Stimulated activated naive B cell treated with anti-CD40 and anti-IgM and Interleukin-4, amounts not matched to agents 10 μg/mL and 1 μg/mL and 100 μg/mL, for 72 hours (primary cell): ENCODE results near the gene DBN1.

ENCODE experiments used
- ATAC-seq, 2 donors: fragments of 150-1000 bp; cut with Tn5 transposase; replicated peaks; 2 replicates each; pipeline ENCODE4 v1.10.0; 2021; ENCODE audit warnings: moderate library complexity in 1 of 2
- DNase-seq: peaks from one replicate; pipeline ENCODE4 v3.0.0; 2021
- H3K27ac Mint-ChIP-seq: one replicate; pipeline ENCODE4 v1.8.0; 2022; ENCODE audit warnings: mild to moderate bottlenecking, mixed read lengths
- H3K27me3 Mint-ChIP-seq, 2 donors: one replicate each; pipeline ENCODE4 v1.8.0; 2022; ENCODE audit warnings: mixed read lengths in 2 of 2
- H3K36me3 Mint-ChIP-seq, 2 donors: one replicate each; pipeline ENCODE4 v1.8.0; 2022; ENCODE audit warnings: mixed read lengths in 2 of 2, mild to moderate bottlenecking in 1 of 2
- H3K4me1 Mint-ChIP-seq, 2 donors: one replicate each; pipeline ENCODE4 v1.8.0; 2022; ENCODE audit warnings: mixed read lengths in 2 of 2, mild to moderate bottlenecking in 1 of 2
- H3K4me3 Mint-ChIP-seq, 2 donors: one replicate each; pipeline ENCODE4 v1.8.0; 2022; ENCODE audit warnings: mild to moderate bottlenecking in 2 of 2, mixed read lengths in 2 of 2, moderate library complexity in 1 of 2
- H3K9me3 Mint-ChIP-seq, 2 donors: one replicate each; pipeline ENCODE4 v1.8.0; 2022; ENCODE audit warnings: mixed read lengths in 2 of 2, mild to moderate bottlenecking in 1 of 2

DBN1 gene

GRCh38 chr5:177455036-177455660 is 18.3 kb downstream of the DBN1 start:
- Mint-ChIP-seq H3K4me3 (peak overlapping the region; percentile 83 to 86), H3K4me1 (peaks cover 22 to 51% of the 10 kb centered on the region in 2 donors), H3K36me3 (peaks cover 6 to 9% of the 10 kb centered on the region in 2 donors), H3K27ac (peak overlapping the region; percentile 79), H3K9me3 (no peaks in the 10 kb centered on the region), H3K27me3 (no peaks in the 10 kb centered on the region)
- ATAC-seq (peak; percentile 65 to 69), DNase-seq (peak; percentile 94)

- DNase-seq: peak; percentile 93
- H3K27me3 Mint-ChIP-seq: no peaks in the 10 kb centered on the region
- peaks cover 22 to 55% of the 10 kb centered on the region in 2 donors for H3K4me1 Mint-ChIP-seq
- peak; percentile 62 to 64 for ATAC-seq
- H3K9me3 Mint-ChIP-seq: no peaks in the 10 kb centered on the region
- H3K27ac Mint-ChIP-seq: peak overlapping the region; percentile 79
- H3K4me3 Mint-ChIP-seq: peak overlapping the region; percentile 83 to 86
- peaks cover 6 to 9% of the 10 kb centered on the region in 2 donors for H3K36me3 Mint-ChIP-seq
Measured at GRCh38 chr5:177454397-177455035, 18.9 kb downstream of the DBN1 start.

- Mint-ChIP-seq H3K27me3 (no peaks in the 10 kb centered on the region), H3K27ac (peak overlapping the region; percentile 95), H3K36me3 (peaks cover 6 to 9% of the 10 kb centered on the region in 2 donors), H3K9me3 (no peaks in the 10 kb centered on the region), H3K4me3 (peak overlapping the region; percentile 83 to 94), H3K4me1 (peaks cover 25 to 61% of the 10 kb centered on the region in 2 donors)
- ATAC-seq: peak; percentile 15 to 19
- DNase-seq: no peak
Measured at GRCh38 chr5:177453852-177454396, 19.5 kb downstream of the DBN1 start.

- no peaks in the 10 kb centered on the region for H3K9me3 Mint-ChIP-seq
- H3K4me3 Mint-ChIP-seq: peak overlapping the region; percentile 83 to 94
- no peak for ATAC-seq
- peaks cover 6 to 9% of the 10 kb centered on the region in 2 donors for H3K36me3 Mint-ChIP-seq
- no peak for DNase-seq
- H3K4me1 Mint-ChIP-seq: peaks cover 33 to 70% of the 10 kb centered on the region in 2 donors
- H3K27me3 Mint-ChIP-seq: no peaks in the 10 kb centered on the region
- H3K27ac Mint-ChIP-seq: peak overlapping the region; percentile 95
Measured at GRCh38 chr5:177452688-177453638, 20.5 kb downstream of the DBN1 start.

- Mint-ChIP-seq H3K27ac (peak overlapping the region; percentile 76), H3K36me3 (peaks cover 6 to 7% of the 10 kb centered on the region in 2 donors), H3K27me3 (no peaks in the 10 kb centered on the region), H3K4me1 (peaks cover 37 to 63% of the 10 kb centered on the region in 2 donors), H3K9me3 (no peaks in the 10 kb centered on the region), H3K4me3 (no peak overlapping the region)
- no peak for DNase-seq
- ATAC-seq: no peak
Measured at GRCh38 chr5:177450667-177451424, 22.6 kb downstream of the DBN1 start.

GRCh38 chr5:177449140-177450061 is 24.0 kb downstream of the DBN1 start:
- Mint-ChIP-seq H3K9me3 (no peaks in the 10 kb centered on the region), H3K27ac (no peak overlapping the region), H3K4me3 (no peak overlapping the region), H3K27me3 (no peaks in the 10 kb centered on the region), H3K4me1 (peaks cover 48 to 78% of the 10 kb centered on the region in 2 donors), H3K36me3 (peaks cover 6 to 7% of the 10 kb centered on the region in 2 donors)
- DNase-seq (no peak), ATAC-seq (no peak)

GRCh38 chr5:177448244-177448950 is 25.0 kb downstream of the DBN1 start:
- H3K4me3 Mint-ChIP-seq: peak overlapping the region; percentile 77 to 82
- no peak for DNase-seq
- ATAC-seq: no peak

GRCh38 chr5:177447611-177448243 is 25.7 kb downstream of the DBN1 start:
- no peaks in the 10 kb centered on the region for H3K9me3 Mint-ChIP-seq
- DNase-seq (no peak), ATAC-seq (peak; percentile 8 to 20)
- H3K27me3 Mint-ChIP-seq: no peaks in the 10 kb centered on the region
- H3K27ac Mint-ChIP-seq: peak overlapping the region; percentile 91
- peaks cover 9% of the 10 kb centered on the region in 2 donors for H3K36me3 Mint-ChIP-seq
- H3K4me1 Mint-ChIP-seq: peaks cover 41 to 71% of the 10 kb centered on the region in 2 donors
- peak overlapping the region; percentile 77 to 82 for H3K4me3 Mint-ChIP-seq

More at GRCh38 chr5:177448244-177448950, 25.0 kb downstream of the DBN1 start:
- Mint-ChIP-seq H3K36me3 (peaks cover 7 to 9% of the 10 kb centered on the region in 2 donors), H3K27me3 (no peaks in the 10 kb centered on the region), H3K4me1 (peaks cover 46 to 77% of the 10 kb centered on the region in 2 donors), H3K9me3 (no peaks in the 10 kb centered on the region), H3K27ac (peak overlapping the region; percentile 91)

- Mint-ChIP-seq H3K4me1 (peaks cover 41 to 65% of the 10 kb centered on the region in 2 donors), H3K4me3 (peak overlapping the region; percentile 77 to 82), H3K27me3 (no peaks in the 10 kb centered on the region), H3K27ac (no peak overlapping the region), H3K36me3 (peaks cover 13 to 14% of the 10 kb centered on the region in 2 donors), H3K9me3 (no peaks in the 10 kb centered on the region)
- DNase-seq (peak; percentile 46), ATAC-seq (peak; percentile 20 to 35)
Measured at GRCh38 chr5:177447066-177447610, 26.3 kb downstream of the DBN1 start.

- Mint-ChIP-seq H3K36me3 (peaks cover 16 to 19% of the 10 kb centered on the region in 2 donors), H3K4me3 (peak within 1 kb of the TSS; percentile 77 to 82), H3K27ac (peak within 1 kb of the TSS; percentile 94), H3K27me3 (no peaks in the 10 kb centered on the region), H3K4me1 (peaks cover 43 to 65% of the 10 kb centered on the region in 2 donors), H3K9me3 (no peaks in the 10 kb centered on the region)
- DNase-seq: peak; percentile 67
- peak; percentile 66 to 73 for ATAC-seq
Measured at GRCh38 chr5:177446200-177447065, 27.0 kb downstream of the DBN1 start, which contains the start of gene PRR7. Gene PRR7 (plus strand): TSS chr5:177446814. CDS start chr5:177455068, 8,254 bp downstream.

- Mint-ChIP-seq H3K27ac (peak overlapping the region; percentile 94), H3K36me3 (peaks cover 15 to 20% of the 10 kb centered on the region in 2 donors), H3K4me3 (peak overlapping the region; percentile 64 to 74), H3K4me1 (peaks cover 43 to 65% of the 10 kb centered on the region in 2 donors), H3K27me3 (no peaks in the 10 kb centered on the region), H3K9me3 (no peaks in the 10 kb centered on the region)
- no peak for DNase-seq
- ATAC-seq: no peak
Measured at GRCh38 chr5:177445917-177446199, 27.6 kb downstream of the DBN1 start.
